Natural killer cell treated with Interleukin-12 subunit alpha and Interleukin-12 subunit beta and Interleukin-15 and Interleukin-18, amount 100 ng/mL, for 72 hours (primary cell): ENCODE data around the gene IL18R1. TPM values are rescaled to one million over a fixed set of nuclear protein-coding genes. Genes with fewer than 3 reads are reported as not detected.
"Not testable (repeated sequence)": the region's sequence is repeated elsewhere in the genome, so short reads cannot be mapped to it uniquely, and the experiment has no call there.

Experiments used
- ATAC-seq, 2 donors: fragments of 150-1000 bp; cut with Tn5 transposase in 1 of 2; sonication (Bioruptor Pico), chemical (Tn5 transposase) in 1 of 2; 2 replicates each; pipeline ENCODE4 v1.10.0; 2021
- DNase-seq: peaks from one replicate; pipeline ENCODE4 v3.0.0; 2022; ENCODE audit warnings: low spot score
- H3K27ac Mint-ChIP-seq, 2 donors: 1 replicate in 1 of 2; 2 replicates in 1 of 2; pipeline ENCODE4 v1.8.0; 2022; ENCODE audit warnings: mixed read lengths in 2 of 2, mild to moderate bottlenecking in 1 of 2, moderate library complexity in 1 of 2
- H3K27me3 Mint-ChIP-seq, 2 donors: 1 replicate in 1 of 2; 2 replicates in 1 of 2; pipeline ENCODE4 v1.8.0; 2022; ENCODE audit warnings: mixed read lengths in 2 of 2
- H3K36me3 Mint-ChIP-seq: one replicate; pipeline ENCODE4 v1.8.0; 2022; ENCODE audit warnings: mixed read lengths
- H3K4me1 Mint-ChIP-seq, 2 donors: 1 replicate in 1 of 2; 2 replicates in 1 of 2; pipeline ENCODE4 v1.8.0; 2022; ENCODE audit warnings: low read depth in 2 of 2, mixed read lengths in 2 of 2, mild to moderate bottlenecking in 1 of 2
- H3K4me3 Mint-ChIP-seq: one replicate; pipeline ENCODE4 v1.8.0; 2022; ENCODE audit warnings: mixed read lengths
- H3K9me3 Mint-ChIP-seq: 2 replicates; pipeline ENCODE4 v1.8.0; 2022; ENCODE audit warnings: mixed read lengths
- total RNA-seq, 2 donors: library from RNA; stranded (reverse); gene quantifications; one replicate each; pipeline ENCODE4 v1.2.3, GENCODE V29; 2022

The IL18R1 gene
- 100 to 1,000 TPM; 135 to 219 TPM for total RNA-seq

GRCh38 chr2:102355526-102356380 lies at the start of gene IL18R1:
Gene IL18R1, plus strand, starts transcription at chr2:102355796. Its CDS starts 6,865 bp downstream, at chr2:102362661.
- H3K27ac Mint-ChIP-seq = peak within 1 kb of the TSS; percentile 99 to 100
- H3K4me3 Mint-ChIP-seq = peak within 1 kb of the TSS; percentile 100
- H3K36me3 Mint-ChIP-seq = peaks cover 32% of the 10 kb centered on the region
- H3K9me3 Mint-ChIP-seq = no peaks in the 10 kb centered on the region
- peak; percentile 96 for ATAC-seq
- peak; percentile 94 for DNase-seq
- no peaks in the 10 kb centered on the region for H3K27me3 Mint-ChIP-seq
- peaks cover 41 to 49% of the 10 kb centered on the region in 2 donors for H3K4me1 Mint-ChIP-seq

GRCh38 chr2:102306125-102306524 lies 49.5 kb upstream of the IL18R1 start:
- peaks cover 16% of the 10 kb centered on the region for H3K36me3 Mint-ChIP-seq
- peaks cover 3% of the 10 kb centered on the region for H3K9me3 Mint-ChIP-seq
- H3K27ac Mint-ChIP-seq = peak overlapping the region; percentile 85 to 92
- no peak for DNase-seq
- peak overlapping the region; percentile 54 for H3K4me3 Mint-ChIP-seq
- H3K4me1 Mint-ChIP-seq = peaks cover 54 to 58% of the 10 kb centered on the region in 2 donors
- ATAC-seq = no peak
- peaks cover 3 to 15% of the 10 kb centered on the region in 2 donors for H3K27me3 Mint-ChIP-seq

- peak within 1 kb of the TSS; percentile 53 to 86 for H3K27ac Mint-ChIP-seq
- ATAC-seq (peak; percentile 56 to 73), DNase-seq (no peak)
- H3K36me3 Mint-ChIP-seq = peaks cover 7% of the 10 kb centered on the region
- H3K4me1 Mint-ChIP-seq = peaks cover 50 to 61% of the 10 kb centered on the region in 2 donors
- H3K9me3 Mint-ChIP-seq = peaks cover 3% of the 10 kb centered on the region
- peak within 1 kb of the TSS; percentile 57 for H3K4me3 Mint-ChIP-seq
- peaks cover 0 to under 1% of the 10 kb centered on the region in 2 donors for H3K27me3 Mint-ChIP-seq
These were observed 44.5 kb upstream of the IL18R1 start, which contains the start of gene IL1RL1 for GRCh38 chr2:102310964-102311640. Gene IL1RL1, plus strand, starts transcription at chr2:102311563. Its CDS starts 26,702 bp downstream, at chr2:102338265.

GRCh38 chr2:102313025-102313424 lies 42.6 kb upstream of the IL18R1 start:
- peaks cover 3% of the 10 kb centered on the region for H3K9me3 Mint-ChIP-seq
- H3K36me3 Mint-ChIP-seq = peaks cover 7% of the 10 kb centered on the region
- peak overlapping the region; percentile 57 for H3K4me3 Mint-ChIP-seq
- ATAC-seq (no peak), DNase-seq (no peak)
- H3K27me3 Mint-ChIP-seq = no peaks in the 10 kb centered on the region
- H3K4me1 Mint-ChIP-seq = peaks cover 37 to 50% of the 10 kb centered on the region in 2 donors
- H3K27ac Mint-ChIP-seq = peak overlapping the region; percentile 45 to 49

- H3K9me3 Mint-ChIP-seq = peaks cover 3% of the 10 kb centered on the region
- peak overlapping the region; percentile 57 for H3K4me3 Mint-ChIP-seq
- peaks cover 7% of the 10 kb centered on the region for H3K36me3 Mint-ChIP-seq
- H3K27me3 Mint-ChIP-seq = no peaks in the 10 kb centered on the region
- DNase-seq (no peak), ATAC-seq (peak in 1 of 2 donors; percentile 40)
- peaks cover 37 to 50% of the 10 kb centered on the region in 2 donors for H3K4me1 Mint-ChIP-seq
- H3K27ac Mint-ChIP-seq = peak overlapping the region; percentile 45 to 49
These were observed 42.1 kb upstream of the IL18R1 start for GRCh38 chr2:102313471-102313870.

- Mint-ChIP-seq H3K4me1 (peaks cover 37 to 50% of the 10 kb centered on the region in 2 donors), H3K9me3 (peaks cover 3% of the 10 kb centered on the region), H3K27me3 (no peaks in the 10 kb centered on the region), H3K27ac (peak overlapping the region; percentile 45 to 49), H3K36me3 (peaks cover 7% of the 10 kb centered on the region), H3K4me3 (peak overlapping the region; percentile 57)
- no peak for DNase-seq
- peak; percentile 72 to 75 for ATAC-seq
These were observed 41.6 kb upstream of the IL18R1 start for GRCh38 chr2:102313950-102314349.

GRCh38 chr2:102315921-102316320 lies 39.7 kb upstream of the IL18R1 start:
- Mint-ChIP-seq H3K9me3 (no peaks in the 10 kb centered on the region), H3K4me1 (peaks cover 31 to 42% of the 10 kb centered on the region in 2 donors), H3K27me3 (no peaks in the 10 kb centered on the region), H3K27ac (no peak overlapping the region), H3K4me3 (no peak overlapping the region), H3K36me3 (peaks cover 7% of the 10 kb centered on the region)
- DNase-seq = no peak
- ATAC-seq = no peak

- H3K36me3 Mint-ChIP-seq = peaks cover under 1% of the 10 kb centered on the region
- H3K27ac Mint-ChIP-seq = no peak overlapping the region
- peaks cover 18 to 34% of the 10 kb centered on the region in 2 donors for H3K4me1 Mint-ChIP-seq
- ATAC-seq (peak in 1 of 2 donors; percentile 56), DNase-seq (no peak)
- H3K27me3 Mint-ChIP-seq = no peaks in the 10 kb centered on the region
- no peak overlapping the region for H3K4me3 Mint-ChIP-seq
- H3K9me3 Mint-ChIP-seq = peaks cover 3% of the 10 kb centered on the region
These were observed 37.9 kb upstream of the IL18R1 start for GRCh38 chr2:102317715-102318114.

GRCh38 chr2:102318437-102318836 lies 37.2 kb upstream of the IL18R1 start:
- no peak overlapping the region for H3K27ac Mint-ChIP-seq
- no peaks in the 10 kb centered on the region for H3K27me3 Mint-ChIP-seq
- DNase-seq (no peak), ATAC-seq (no peak)
- no peaks in the 10 kb centered on the region for H3K36me3 Mint-ChIP-seq
- H3K4me3 Mint-ChIP-seq = no peak overlapping the region
- peaks cover 11 to 29% of the 10 kb centered on the region in 2 donors for H3K4me1 Mint-ChIP-seq
- peaks cover 3% of the 10 kb centered on the region for H3K9me3 Mint-ChIP-seq

- no peak overlapping the region for H3K4me3 Mint-ChIP-seq
- no peaks in the 10 kb centered on the region for H3K27me3 Mint-ChIP-seq
- DNase-seq (no peak), ATAC-seq (no peak)
- peaks cover 0 to 14% of the 10 kb centered on the region in 2 donors for H3K4me1 Mint-ChIP-seq
- H3K36me3 Mint-ChIP-seq = peaks cover 12% of the 10 kb centered on the region
- H3K9me3 Mint-ChIP-seq = peaks cover 3% of the 10 kb centered on the region
- no peak overlapping the region for H3K27ac Mint-ChIP-seq
These were observed 33.5 kb upstream of the IL18R1 start for GRCh38 chr2:102321941-102322719.

GRCh38 chr2:102324914-102325313 lies 30.7 kb upstream of the IL18R1 start:
- not testable (repeated sequence) for ATAC-seq, H3K27ac Mint-ChIP-seq, H3K27me3 Mint-ChIP-seq, H3K9me3 Mint-ChIP-seq, DNase-seq, H3K4me3 Mint-ChIP-seq
- Mint-ChIP-seq H3K4me1 (peaks cover 0 to 18% of the 10 kb centered on the region in 2 donors), H3K36me3 (peaks cover 17% of the 10 kb centered on the region)

GRCh38 chr2:102331311-102331980 lies 24.1 kb upstream of the IL18R1 start:
- H3K4me3 Mint-ChIP-seq = no peak overlapping the region
- H3K27ac Mint-ChIP-seq = no peak overlapping the region
- ATAC-seq (no peak), DNase-seq (no peak)
- peaks cover 11 to 36% of the 10 kb centered on the region in 2 donors for H3K4me1 Mint-ChIP-seq
- H3K27me3 Mint-ChIP-seq = peaks cover 2 to 7% of the 10 kb centered on the region in 2 donors
- H3K9me3 Mint-ChIP-seq = peaks cover 6% of the 10 kb centered on the region
- peaks cover 14% of the 10 kb centered on the region for H3K36me3 Mint-ChIP-seq

GRCh38 chr2:102334486-102334885 lies 21.1 kb upstream of the IL18R1 start:
- Mint-ChIP-seq H3K4me3 (peak overlapping the region; percentile 43), H3K27ac (peak overlapping the region; percentile 40 to 46), H3K27me3 (peaks cover 2 to 7% of the 10 kb centered on the region in 2 donors), H3K4me1 (peaks cover 19 to 42% of the 10 kb centered on the region in 2 donors), H3K9me3 (peaks cover 6% of the 10 kb centered on the region), H3K36me3 (peaks cover 7% of the 10 kb centered on the region)
- ATAC-seq = no peak
- DNase-seq = no peak
